ENCODE measurements around the gene CTDSP2. TPM values are rescaled to one million over a fixed set of nuclear protein-coding genes. Genes with fewer than 3 reads are reported as not detected.
A peak's percentile ranks its signal among the peaks of the same experiment; 100 is the strongest.
"Not testable (repeated sequence)": the region's sequence is repeated elsewhere in the genome, so short reads cannot be mapped to it uniquely, and the experiment has no call there.

The CTDSP2 gene
- total RNA-seq, 6 donors from 2014 or later, result 153 to 226 (median 175) TPM

DNA sequence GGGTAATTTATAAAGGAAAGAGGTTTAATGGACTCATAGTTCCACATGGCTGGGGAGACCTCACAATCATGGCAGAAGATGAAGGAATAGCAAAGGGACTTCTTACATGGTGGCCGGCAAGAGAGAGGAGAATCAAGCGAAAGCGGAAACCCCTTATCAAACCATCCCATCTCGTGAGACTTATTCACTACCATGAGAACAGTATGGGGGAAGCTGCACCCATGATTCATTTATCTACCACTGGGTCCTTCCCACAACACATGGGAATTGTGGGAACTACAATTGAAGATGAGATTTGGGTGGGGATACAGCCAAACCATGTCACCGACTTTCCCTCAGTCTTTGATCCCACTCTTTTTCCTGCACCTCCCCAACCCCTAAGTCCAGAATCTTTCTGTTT is 12.6 kb upstream of the CTDSP2 start:
- Histone ChIP-seq H3K36me3 (no peaks in the 10 kb centered on the region), H3K27me3 (no peaks in the 10 kb centered on the region), H3K4me3 (no peak overlapping the region), H3K9me3 (no peaks in the 10 kb centered on the region), H3K4me1 (peaks cover under 1 to 8% (median 4%) of the 10 kb centered on the region in 4 donors), H3K27ac (no peak overlapping the region)
- TF ChIP-seq CTCF (IDR thresholded peaks at IDR 0.05), result no peak
- no peak for TF ChIP-seq EP300 (IDR thresholded peaks at IDR 0.05)
- TF ChIP-seq POLR2AphosphoS5 (IDR thresholded peaks at IDR 0.05), result no peak
- TF ChIP-seq POLR2A (IDR thresholded peaks at IDR 0.05), result no peak
- no peak for ATAC-seq (ENCODE audit: low FRiP score in 2 of 2)
- 81 to 92% methylated on average over 5 of the region's 5 CpGs for WGBS, 2 donors
- no peak for DNase-seq

GRCh38 chr12:57858123-57858522 is 11.6 kb upstream of the CTDSP2 start:
- not testable (repeated sequence) for ATAC-seq (ENCODE audit: low FRiP score in 2 of 2); H3K36me3 ChIP-seq; DNase-seq; H3K27me3 ChIP-seq; H3K4me3 ChIP-seq; H3K9me3 ChIP-seq; H3K27ac ChIP-seq
- 93 to 97% methylated on average over 7 of the region's 7 CpGs for WGBS, 2 donors
- peaks cover under 1 to 13% (median 5%) of the 10 kb centered on the region in 4 donors for H3K4me1 ChIP-seq

GRCh38 chr12:57854965-57855364 is 8.4 kb upstream of the CTDSP2 start:
- DNase-seq (no peak), ATAC-seq (ENCODE audit: low FRiP score in 2 of 2) (no peak)
- Histone ChIP-seq H3K36me3 (no peaks in the 10 kb centered on the region), H3K9me3 (no peaks in the 10 kb centered on the region), H3K27ac (no peak overlapping the region), H3K4me1 (peaks cover 13 to 28% (median 22%) of the 10 kb centered on the region in 4 donors), H3K27me3 (no peaks in the 10 kb centered on the region), H3K4me3 (no peak overlapping the region)
- no peak for TF ChIP-seq POLR2A (IDR thresholded peaks at IDR 0.05)
- no peak for TF ChIP-seq POLR2AphosphoS5 (IDR thresholded peaks at IDR 0.05)
- TF ChIP-seq CTCF (IDR thresholded peaks at IDR 0.05), result no peak
- TF ChIP-seq EP300 (IDR thresholded peaks at IDR 0.05), result no peak
- 63 to 67% methylated on average over 6 of the region's 6 CpGs for WGBS, 2 donors

GRCh38 chr12:57853864-57854556 is 7.5 kb upstream of the CTDSP2 start:
- Histone ChIP-seq H3K9me3 (no peaks in the 10 kb centered on the region), H3K4me3 (no peak overlapping the region), H3K27ac (peak overlapping the region in 1 of 4 donors; percentile 79), H3K4me1 (peaks cover 13 to 28% (median 22%) of the 10 kb centered on the region in 4 donors), H3K36me3 (no peaks in the 10 kb centered on the region), H3K27me3 (no peaks in the 10 kb centered on the region)
- 69 to 77% methylated on average over 2 of the region's 2 CpGs for WGBS, 2 donors
- TF ChIP-seq POLR2AphosphoS5 (IDR thresholded peaks at IDR 0.05) (no peak), EP300 (IDR thresholded peaks at IDR 0.05) (no peak), CTCF (IDR thresholded peaks at IDR 0.05) (no peak), POLR2A (IDR thresholded peaks at IDR 0.05) (no peak)
- DNase-seq, result no peak
- no peak for ATAC-seq (ENCODE audit: low FRiP score in 2 of 2)

- Histone ChIP-seq H3K27ac (peak overlapping the region; percentile 68 to 79 (median 74)), H3K4me1 (peaks cover 13 to 28% (median 23%) of the 10 kb centered on the region in 4 donors), H3K36me3 (no peaks in the 10 kb centered on the region), H3K27me3 (no peaks in the 10 kb centered on the region), H3K9me3 (no peaks in the 10 kb centered on the region), H3K4me3 (peak overlapping the region in 3 of 4 donors; percentile 41 to 53 (median 46))
- DNase-seq (peak; percentile 72 to 82), ATAC-seq (ENCODE audit: low FRiP score in 2 of 2) (peak; percentile 59 to 62)
- TF ChIP-seq EP300 (IDR thresholded peaks at IDR 0.05), result no peak
- TF ChIP-seq POLR2AphosphoS5 (IDR thresholded peaks at IDR 0.05), result no peak
- peak in 3 of 6 experiments; percentile 13 to 38 (median 24) for TF ChIP-seq CTCF (IDR thresholded peaks at IDR 0.05)
- peak in 1 of 4 donors; percentile 23 for TF ChIP-seq POLR2A (IDR thresholded peaks at IDR 0.05)
- 6 to 36% methylated on average over 23 to 33 of the region's 38 CpGs for WGBS, 2 donors
These were observed 6.3 kb upstream of the CTDSP2 start for GRCh38 chr12:57852620-57853500.

Measured in upper lobe of left lung (tissue), 6 donors.